ENCODE data around the gene FAM120A. TPM values are rescaled to one million over a fixed set of nuclear protein-coding genes. Genes with fewer than 3 reads are reported as not detected.

The FAM120A gene
- total and polyA plus RNA-seq, 9 of the 15 experiments (the other 6 are each of a cell fraction or from before 2014, with no cell fraction given), result 8.7 to 71.0 (median 42.2) TPM

- TF ChIP-seq, protein P1, sequence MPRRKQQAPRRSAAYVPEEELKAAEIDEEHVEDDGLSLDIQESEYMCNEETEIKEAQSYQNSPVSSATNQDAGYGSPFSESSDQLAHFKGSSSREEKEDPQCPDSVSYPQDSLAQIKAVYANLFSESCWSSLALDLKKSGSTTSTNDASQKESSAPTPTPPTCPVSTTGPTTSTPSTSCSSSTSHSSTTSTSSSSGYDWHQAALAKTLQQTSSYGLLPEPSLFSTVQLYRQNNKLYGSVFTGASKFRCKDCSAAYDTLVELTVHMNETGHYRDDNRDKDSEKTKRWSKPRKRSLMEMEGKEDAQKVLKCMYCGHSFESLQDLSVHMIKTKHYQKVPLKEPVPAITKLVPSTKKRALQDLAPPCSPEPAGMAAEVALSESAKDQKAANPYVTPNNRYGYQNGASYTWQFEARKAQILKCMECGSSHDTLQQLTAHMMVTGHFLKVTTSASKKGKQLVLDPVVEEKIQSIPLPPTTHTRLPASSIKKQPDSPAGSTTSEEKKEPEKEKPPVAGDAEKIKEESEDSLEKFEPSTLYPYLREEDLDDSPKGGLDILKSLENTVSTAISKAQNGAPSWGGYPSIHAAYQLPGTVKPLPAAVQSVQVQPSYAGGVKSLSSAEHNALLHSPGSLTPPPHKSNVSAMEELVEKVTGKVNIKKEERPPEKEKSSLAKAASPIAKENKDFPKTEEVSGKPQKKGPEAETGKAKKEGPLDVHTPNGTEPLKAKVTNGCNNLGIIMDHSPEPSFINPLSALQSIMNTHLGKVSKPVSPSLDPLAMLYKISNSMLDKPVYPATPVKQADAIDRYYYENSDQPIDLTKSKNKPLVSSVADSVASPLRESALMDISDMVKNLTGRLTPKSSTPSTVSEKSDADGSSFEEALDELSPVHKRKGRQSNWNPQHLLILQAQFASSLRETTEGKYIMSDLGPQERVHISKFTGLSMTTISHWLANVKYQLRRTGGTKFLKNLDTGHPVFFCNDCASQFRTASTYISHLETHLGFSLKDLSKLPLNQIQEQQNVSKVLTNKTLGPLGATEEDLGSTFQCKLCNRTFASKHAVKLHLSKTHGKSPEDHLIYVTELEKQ (CRISPR knock-in tag; IDR thresholded peaks at IDR 0.05), result no peak
- TF ChIP-seq NR0B1 (IDR thresholded peaks at IDR 0.05; ENCODE audit: partially characterized antibody) (no peak), ZNF212 (CRISPR knock-in tag; IDR thresholded peaks at IDR 0.05) (no peak), SMARCA4 (IDR thresholded peaks at IDR 0.05) (no peak), PHF21A (IDR thresholded peaks at IDR 0.05; ENCODE audit: borderline replicate concordance, low read depth) (no peak), TAF15 (IDR thresholded peaks at IDR 0.05; ENCODE audit: low read depth, low read length) (no peak), NKRF (IDR thresholded peaks at IDR 0.05; ENCODE audit: borderline replicate concordance) (no peak; the same call in 1 of the 2 replicates), STAT6 (CRISPR knock-in tag; IDR thresholded peaks at IDR 0.05) (no peak), THAP12 (CRISPR knock-in tag; IDR thresholded peaks at IDR 0.05) (peak; percentile 6; the same call in 1 of the 2 replicates), NFATC3 (IDR thresholded peaks at IDR 0.05) (no peak), EWSR1 (IDR thresholded peaks at IDR 0.05; ENCODE audit: borderline replicate concordance, low read depth, partially characterized antibody) (no peak)
- TF ChIP-seq, protein P2, sequence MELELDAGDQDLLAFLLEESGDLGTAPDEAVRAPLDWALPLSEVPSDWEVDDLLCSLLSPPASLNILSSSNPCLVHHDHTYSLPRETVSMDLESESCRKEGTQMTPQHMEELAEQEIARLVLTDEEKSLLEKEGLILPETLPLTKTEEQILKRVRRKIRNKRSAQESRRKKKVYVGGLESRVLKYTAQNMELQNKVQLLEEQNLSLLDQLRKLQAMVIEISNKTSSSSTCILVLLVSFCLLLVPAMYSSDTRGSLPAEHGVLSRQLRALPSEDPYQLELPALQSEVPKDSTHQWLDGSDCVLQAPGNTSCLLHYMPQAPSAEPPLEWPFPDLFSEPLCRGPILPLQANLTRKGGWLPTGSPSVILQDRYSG (tag; conservative IDR thresholded peaks at IDR 0.05; ENCODE audit: low read depth), result no peak
These were observed 594 bp downstream of the FAM120A start (continued) for GRCh38 chr9:93451849-93452709.
